Calu3 (cell line): ENCODE measurements around the gene OR6S1. TPM values are rescaled to one million over a fixed set of nuclear protein-coding genes. Genes with fewer than 3 reads are reported as not detected.
"Not testable (repeated sequence)": the region's sequence is repeated elsewhere in the genome, so short reads cannot be mapped to it uniquely, and the experiment has no call there.

ENCODE experiments used
- BruUV-seq: library from RNA; stranded (reverse); fragments of 400-500 nt; replicated peaks from 2 replicates; lab custom pipeline; 2021; lab: Mats Ljungman, UMichigan
- CTCF ChIA-PET: fragments of 300-600 bp; sonication (Branson Sonifier 250); formaldehyde crosslinking; loops from one replicate; lab custom pipeline; 2022; ENCODE audit warnings: antibody characterized with exemption; lab: Charles Lee
- DNase-seq: peaks from one replicate; pipeline ENCODE4 v3.0.0; 2022
- H3K27ac Mint-ChIP-seq: one replicate; pipeline ENCODE4 v1.8.0; 2022; ENCODE audit warnings: mixed read lengths; ENCODE audit not compliant: unreplicated experiment
- H3K27me3 Mint-ChIP-seq: one replicate; pipeline ENCODE4 v1.8.0; 2022; ENCODE audit warnings: mixed read lengths; ENCODE audit not compliant: unreplicated experiment
- H3K36me3 Mint-ChIP-seq: one replicate; pipeline ENCODE4 v1.8.0; 2022; ENCODE audit warnings: mild to moderate bottlenecking, moderate library complexity, mixed read lengths; ENCODE audit not compliant: insufficient read depth, unreplicated experiment
- H3K4me1 Mint-ChIP-seq: one replicate; pipeline ENCODE4 v1.8.0; 2022; ENCODE audit warnings: mild to moderate bottlenecking, low read depth, mixed read lengths; ENCODE audit not compliant: unreplicated experiment
- H3K4me3 Mint-ChIP-seq: one replicate; pipeline ENCODE4 v1.8.0; 2022; ENCODE audit warnings: mild to moderate bottlenecking, low read depth, moderate library complexity, mixed read lengths; ENCODE audit not compliant: unreplicated experiment
- H3K9me3 Mint-ChIP-seq: one replicate; pipeline ENCODE4 v1.8.0; 2022; ENCODE audit warnings: low read depth, mixed read lengths; ENCODE audit not compliant: unreplicated experiment
- intact Hi-C: fragments of 100-400 bp; cut with micrococcal nuclease; formaldehyde crosslinking; loops from one replicate; pipeline ENCODE4 v1.10.0; 2022; ENCODE audit not compliant: unreplicated experiment
- total RNA-seq: library from RNA; stranded (reverse); gene quantifications from 2 replicates; pipeline ENCODE4 v1.2.3, GENCODE V29; 2022
- TF ChIP-seq, protein P1 (sequence below): fragments of 200-600 bp; IDR thresholded peaks from one replicate; pipeline ENCODE4 v1.8.0; 2022; ENCODE audit warnings: antibody characterized with exemption; ENCODE audit not compliant: unreplicated experiment

OR6S1 gene
- total RNA-seq, 1 experiment from 2014 or later = not detected

DNA sequence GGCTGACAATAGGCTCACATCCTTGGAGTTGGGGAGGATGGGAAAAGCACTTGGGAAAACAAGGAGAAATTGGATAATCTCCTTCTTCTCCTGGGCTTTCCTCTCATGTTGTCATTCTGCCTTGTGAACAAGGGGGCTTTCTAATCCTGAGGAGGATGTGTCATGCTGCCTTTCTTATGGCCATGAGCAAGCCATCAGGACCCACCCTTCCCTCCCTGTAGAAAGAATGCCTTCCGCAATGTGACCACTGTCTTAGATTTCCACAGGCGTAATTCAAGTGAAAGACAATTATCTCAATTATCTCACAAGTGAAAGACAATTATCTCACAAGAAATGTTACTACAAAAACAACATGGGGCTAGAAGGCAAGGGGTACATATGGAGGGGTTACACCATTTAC lies 3.0 kb upstream of the OR6S1 start:
- intact Hi-C loops = no loop called here
- BruUV-seq = no TSS peak
- Mint-ChIP-seq H3K4me1 (no peaks in the 10 kb centered on the region), H3K27me3 (peaks cover 55% of the 10 kb centered on the region), H3K4me3 (no peak overlapping the region), H3K9me3 (no peaks in the 10 kb centered on the region), H3K27ac (no peak overlapping the region), H3K36me3 (no peaks in the 10 kb centered on the region)
- TF ChIP-seq, protein P1, sequence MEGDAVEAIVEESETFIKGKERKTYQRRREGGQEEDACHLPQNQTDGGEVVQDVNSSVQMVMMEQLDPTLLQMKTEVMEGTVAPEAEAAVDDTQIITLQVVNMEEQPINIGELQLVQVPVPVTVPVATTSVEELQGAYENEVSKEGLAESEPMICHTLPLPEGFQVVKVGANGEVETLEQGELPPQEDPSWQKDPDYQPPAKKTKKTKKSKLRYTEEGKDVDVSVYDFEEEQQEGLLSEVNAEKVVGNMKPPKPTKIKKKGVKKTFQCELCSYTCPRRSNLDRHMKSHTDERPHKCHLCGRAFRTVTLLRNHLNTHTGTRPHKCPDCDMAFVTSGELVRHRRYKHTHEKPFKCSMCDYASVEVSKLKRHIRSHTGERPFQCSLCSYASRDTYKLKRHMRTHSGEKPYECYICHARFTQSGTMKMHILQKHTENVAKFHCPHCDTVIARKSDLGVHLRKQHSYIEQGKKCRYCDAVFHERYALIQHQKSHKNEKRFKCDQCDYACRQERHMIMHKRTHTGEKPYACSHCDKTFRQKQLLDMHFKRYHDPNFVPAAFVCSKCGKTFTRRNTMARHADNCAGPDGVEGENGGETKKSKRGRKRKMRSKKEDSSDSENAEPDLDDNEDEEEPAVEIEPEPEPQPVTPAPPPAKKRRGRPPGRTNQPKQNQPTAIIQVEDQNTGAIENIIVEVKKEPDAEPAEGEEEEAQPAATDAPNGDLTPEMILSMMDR = no peak
- CTCF ChIA-PET = no interaction called here
- no peak for DNase-seq

DNA sequence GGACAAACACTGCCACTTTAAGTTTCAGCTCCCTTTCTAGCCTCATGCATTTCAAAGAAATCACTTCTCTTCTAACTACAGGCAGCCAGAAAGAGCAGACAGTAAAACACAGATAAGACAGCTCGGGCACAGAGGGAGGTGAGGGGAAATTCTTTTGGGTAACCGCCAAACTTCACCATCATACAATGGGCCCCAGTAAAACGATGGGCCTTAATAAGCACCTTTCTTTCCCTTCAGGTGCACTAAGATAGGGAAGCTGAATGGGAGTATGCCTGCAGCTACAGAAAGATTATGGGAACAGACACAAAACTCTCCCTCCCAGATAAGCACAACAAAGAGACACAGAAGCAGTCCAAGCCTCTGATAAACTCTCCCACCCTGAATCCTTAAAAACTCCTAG lies 1.3 kb upstream of the OR6S1 start:
- intact Hi-C loops, H3K9me3 Mint-ChIP-seq, H3K4me1 Mint-ChIP-seq, H3K36me3 Mint-ChIP-seq, DNase-seq, H3K4me3 Mint-ChIP-seq, BruUV-seq, H3K27ac Mint-ChIP-seq: not testable (repeated sequence)
- CTCF ChIA-PET = interaction anchor here (0.6 kb wide), 1 partner anchor 8 kb away, joined by 4 read pairs; no protein-coding TSS in a partner anchor
- H3K27me3 Mint-ChIP-seq = peaks cover 55% of the 10 kb centered on the region

DNA sequence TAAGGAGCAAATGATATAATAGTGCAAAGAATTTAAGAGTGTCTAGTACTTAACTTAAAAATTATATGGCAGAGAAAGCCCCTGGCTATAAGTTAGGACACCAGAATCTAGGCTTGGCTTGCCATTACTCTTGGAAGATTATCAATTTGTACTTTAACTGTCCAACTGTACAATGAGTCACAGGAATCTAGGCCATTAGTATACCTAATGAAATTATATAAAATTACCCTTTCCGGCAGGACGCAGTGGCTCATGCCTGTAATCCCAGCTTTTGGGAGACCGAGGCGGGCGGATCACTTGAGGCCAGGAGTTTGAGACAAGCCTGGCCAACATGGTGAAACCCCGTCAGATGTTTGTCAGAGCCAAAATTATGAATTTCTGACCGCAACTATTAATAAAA lies 691 bp upstream of the OR6S1 start:
- Mint-ChIP-seq H3K27ac (no peak overlapping the region), H3K9me3 (no peaks in the 10 kb centered on the region), H3K4me3 (no peak overlapping the region), H3K36me3 (no peaks in the 10 kb centered on the region), H3K27me3 (peaks cover 55% of the 10 kb centered on the region), H3K4me1 (no peaks in the 10 kb centered on the region)
- TF ChIP-seq, protein P1 = no peak
- no peak for DNase-seq
- CTCF ChIA-PET = no interaction called here
- no TSS peak for BruUV-seq
- intact Hi-C loops = no loop called here

DNA sequence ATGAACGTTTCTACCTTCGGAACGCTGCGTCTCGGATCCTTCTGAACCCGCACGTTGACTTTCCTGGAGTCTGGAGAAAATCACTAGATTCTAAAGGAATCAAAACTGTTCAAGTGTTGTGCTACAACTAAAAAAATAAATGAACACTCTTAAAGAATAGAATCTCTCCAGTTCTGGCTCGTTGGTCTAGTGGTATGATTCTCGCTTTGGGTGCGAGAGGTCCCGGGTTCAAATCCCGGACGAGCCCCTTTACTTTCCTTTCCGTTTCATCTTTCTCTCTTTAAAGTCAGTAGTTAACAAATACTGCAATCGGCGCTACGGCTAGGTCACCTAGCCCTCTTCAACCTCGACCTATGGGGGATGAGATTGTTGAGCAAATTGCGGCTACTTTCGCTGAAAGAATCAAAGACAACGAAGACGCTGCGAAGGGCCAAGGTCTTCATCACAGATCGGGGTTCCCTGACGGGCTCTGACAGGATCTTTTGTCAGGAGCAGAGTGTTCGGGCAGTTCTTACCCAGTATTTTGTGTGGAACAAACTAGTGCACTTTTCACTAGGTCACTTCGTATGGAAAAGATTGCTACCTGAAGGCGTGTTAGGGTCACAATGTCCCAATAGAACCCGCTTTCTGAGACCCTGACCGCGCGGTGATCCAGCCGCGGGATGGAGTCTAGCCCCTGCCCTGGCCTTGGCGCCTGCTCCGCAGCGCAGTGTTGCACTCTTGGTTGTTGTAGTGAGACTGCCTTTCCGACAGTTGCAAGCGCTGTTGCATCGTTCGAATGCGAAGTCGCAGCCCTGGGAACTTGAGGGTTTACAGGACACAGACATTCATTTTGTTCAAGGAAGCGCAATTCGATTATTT lies 8.4 kb downstream of the OR6S1 start:
- Mint-ChIP-seq H3K27me3 (peaks cover 10% of the 10 kb centered on the region), H3K4me1 (peaks cover 16% of the 10 kb centered on the region), H3K27ac (peak overlapping the region; percentile 95), H3K4me3 (peak overlapping the region; percentile 67), H3K9me3 (no peaks in the 10 kb centered on the region), H3K36me3 (peaks cover 32% of the 10 kb centered on the region)
- peak; percentile 69 for DNase-seq
- no TSS peak for BruUV-seq
- intact Hi-C loops = loop anchor here (1.0 to 2.0 kb wide), 2 partner anchors 20 to 50 kb away; no protein-coding TSS in a partner anchor
- TF ChIP-seq, protein P1 = no peak
- CTCF ChIA-PET = interaction anchor here (1.3 kb wide), 1 partner anchor 49 kb away, joined by 7 read pairs; no protein-coding TSS in a partner anchor

DNA sequence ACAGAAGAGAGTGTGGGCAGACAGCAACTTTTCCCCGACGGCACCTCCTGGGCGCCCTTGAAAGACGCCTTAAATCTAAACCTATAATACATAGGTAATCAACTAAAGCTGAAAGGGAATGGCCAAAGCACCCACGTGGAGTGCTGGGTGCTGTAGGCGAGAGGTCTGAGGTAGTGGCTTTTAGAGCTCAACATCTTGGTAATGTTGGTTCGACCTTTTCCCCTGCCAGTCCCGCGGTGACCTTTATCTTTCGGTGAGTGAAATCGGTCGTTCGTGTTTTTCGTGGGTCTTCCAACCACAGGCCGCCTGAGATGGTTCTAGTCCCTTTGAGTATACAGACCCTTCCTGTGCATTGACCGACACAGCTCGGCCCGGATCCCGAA lies 9.1 kb downstream of the OR6S1 start:
- Mint-ChIP-seq H3K27ac (peak overlapping the region; percentile 95), H3K4me3 (peak overlapping the region; percentile 67), H3K27me3 (peaks cover 16% of the 10 kb centered on the region), H3K9me3 (no peaks in the 10 kb centered on the region), H3K36me3 (peaks cover 32% of the 10 kb centered on the region), H3K4me1 (peaks cover 21% of the 10 kb centered on the region)
- CTCF ChIA-PET = interaction anchor here (0.8 to 1.3 kb wide), 2 partner anchors 19 to 50 kb away, joined by 3 to 7 read pairs; no protein-coding TSS in a partner anchor
- DNase-seq = peak; percentile 14
- TF ChIP-seq, protein P1 = no peak
- intact Hi-C loops = loop anchor here (1.0 to 2.0 kb wide), 2 partner anchors 19 to 50 kb away; no protein-coding TSS in a partner anchor
- BruUV-seq = no TSS peak
